Transverse colon (tissue), 4 donors: ENCODE measurements around the gene FNIP2. TPM values are rescaled to one million over a fixed set of nuclear protein-coding genes. Genes with fewer than 3 reads are reported as not detected.
"Not testable (repeated sequence)": the region's sequence is repeated elsewhere in the genome, so short reads cannot be mapped to it uniquely, and the experiment has no call there.

Experiments
- DNase-seq: peaks from one replicate; pipeline ENCODE4 v3.0.0-alpha.2; 2019
- H3K27ac ChIP-seq, 4 donors: fragments of 200-600 bp; sonication (generic); 2 replicates each; pipeline ENCODE4 v1.5.1; 2016 to 2018; ENCODE audit warnings: inconsistent platforms in 4 of 4
- H3K27me3 ChIP-seq: fragments of 200-600 bp; sonication (generic); 2 replicates; pipeline ENCODE4 v1.5.1; 2017; ENCODE audit warnings: inconsistent platforms
- H3K36me3 ChIP-seq, 4 donors: fragments of 200-600 bp; sonication (generic); 2 replicates each; pipeline ENCODE4 v1.5.1; 2017 to 2019; ENCODE audit warnings: inconsistent platforms in 4 of 4
- H3K4me1 ChIP-seq, 4 donors: fragments of 200-600 bp; sonication (generic); 2 replicates each; pipeline ENCODE4 v1.5.1; 2017 to 2020; ENCODE audit warnings: inconsistent platforms in 4 of 4
- H3K4me3 ChIP-seq, 4 donors: fragments of 200-600 bp; sonication (generic); 1 replicate in 1 of 4; 2 replicates in 3 of 4; pipeline versions ENCODE4 v1.5.1 to v1.6.1; 2017 to 2019; ENCODE audit warnings: inconsistent platforms in 4 of 4
- H3K9me3 ChIP-seq, 2 donors: fragments of 200-600 bp; sonication (generic); 2 replicates each; pipeline ENCODE4 v1.5.1; 2017 to 2019; ENCODE audit warnings: inconsistent platforms in 2 of 2
- CTCF ChIP-seq, 5 experiments: fragments of 200-600 bp in 3 of 5; fragments of 450-650 bp in 2 of 5; sonication (generic) in 3 of 5; IDR thresholded peaks; 1 replicate in 2 of 5; 2 replicates in 3 of 5; pipeline ENCODE4 v1.5.1; 2016 to 2017; ENCODE audit warnings: antibody characterized with exemption in 5 of 5, inconsistent platforms in 3 of 5, mild to moderate bottlenecking in 2 of 5, moderate library complexity in 1 of 5
- EP300 ChIP-seq: sonication (generic); formaldehyde crosslinking; IDR thresholded peaks from one replicate; pipeline ENCODE4 v1.6.1; 2017; ENCODE audit warnings: antibody characterized with exemption, low read depth
- POLR2A ChIP-seq: fragments of 450-650 bp; IDR thresholded peaks from one replicate; pipeline ENCODE4 v1.6.1; 2016; ENCODE audit warnings: antibody characterized with exemption, mild to moderate bottlenecking, moderate library complexity
- POLR2AphosphoS5 ChIP-seq, 3 donors: sonication (generic); formaldehyde crosslinking; IDR thresholded peaks; one replicate each; pipeline ENCODE4 v1.6.1; 2016; ENCODE audit warnings: antibody characterized with exemption in 3 of 3
- WGBS, 2 donors: methylation state at CpG; one replicate each; pipeline ENCODE4 v1.1.5; 2018; ENCODE audit warnings: low coverage in 1 of 2; 5-methylcytosine and 5-hydroxymethylcytosine counted together
- in situ Hi-C, 4 donors: fragments of 200-750 bp; cut with MboI; loops; one replicate each; pipeline versions ENCODE4 v1.15.0 to v1.15.1; 2017; ENCODE audit warnings: low sequenced_read_pairs in 3 of 4, low pct_ligation_motif_present in 1 of 4, low pct_unique_long_range_greater_than_20kb in 1 of 4
- intact Hi-C: fragments of 100-400 bp; cut with DNase I; formaldehyde crosslinking; loops from one replicate; pipeline ENCODE4 v1.15.1; 2023; ENCODE audit warnings: low total_unique reads
- total RNA-seq, 4 donors: library from RNA; depleted of rRNA; stranded (reverse); fragments of >200 nt; gene quantifications; one replicate each; pipeline ENCODE4 v1.1.0, GENCODE V29; 2016

FNIP2 gene
- total RNA-seq, 4 donors from 2014 or later = 47.2 to 105 (median 64.0) TPM

- in situ Hi-C loops (no loop called here), intact Hi-C loops (no loop called here)
- Histone ChIP-seq H3K4me1 (peaks cover 24 to 63% (median 36%) of the 10 kb centered on the region in 4 donors), H3K9me3 (no peaks in the 10 kb centered on the region), H3K36me3 (no peaks in the 10 kb centered on the region), H3K27me3 (no peaks in the 10 kb centered on the region), H3K4me3 (no peak overlapping the region), H3K27ac (no peak overlapping the region)
- 71 to 88% methylated on average over 1 of the region's 1 CpG for WGBS, 2 donors
- TF ChIP-seq POLR2AphosphoS5 (IDR thresholded peaks at IDR 0.05) (no peak), EP300 (no peak), CTCF (IDR thresholded peaks at IDR 0.05) (no peak), POLR2A (no peak)
- DNase-seq = no peak
These were observed 34.1 kb downstream of the FNIP2 start for GRCh38 chr4:158802914-158803313.

GRCh38 chr4:158805635-158806471 is 37.0 kb downstream of the FNIP2 start:
- peak overlapping the region in 1 of 4 donors; percentile 5 for H3K4me3 ChIP-seq
- no peak for DNase-seq
- H3K9me3 ChIP-seq = no peaks in the 10 kb centered on the region
- H3K27ac ChIP-seq = peak overlapping the region; percentile 33 to 55 (median 40)
- H3K27me3 ChIP-seq = no peaks in the 10 kb centered on the region
- 83 to 84% methylated on average over 10 of the region's 10 CpGs for WGBS, 2 donors
- TF ChIP-seq POLR2AphosphoS5 (IDR thresholded peaks at IDR 0.05) (peak in 2 of 3 donors; percentile 32 to 41), EP300 (no peak), POLR2A (no peak)
- in situ Hi-C loops (no loop called here), intact Hi-C loops (no loop called here)
- no peaks in the 10 kb centered on the region for H3K36me3 ChIP-seq
- peaks cover 24 to 69% (median 45%) of the 10 kb centered on the region in 4 donors for H3K4me1 ChIP-seq

GRCh38 chr4:158807691-158808090 is 38.9 kb downstream of the FNIP2 start:
- Histone ChIP-seq H3K4me3 (no peak overlapping the region), H3K4me1 (peaks cover 22 to 78% (median 59%) of the 10 kb centered on the region in 4 donors), H3K27me3 (no peaks in the 10 kb centered on the region), H3K9me3 (no peaks in the 10 kb centered on the region), H3K27ac (peak overlapping the region in 3 of 4 donors; percentile 45 to 86 (median 85)), H3K36me3 (no peaks in the 10 kb centered on the region)
- WGBS, 2 donors = 43 to 49% methylated on average over 3 of the region's 3 CpGs
- in situ Hi-C loops = no loop called here
- no peak for DNase-seq
- intact Hi-C loops = no loop called here
- TF ChIP-seq CTCF (IDR thresholded peaks at IDR 0.05) = no peak
- no peak for TF ChIP-seq EP300
- TF ChIP-seq POLR2A = no peak
- no peak for TF ChIP-seq POLR2AphosphoS5 (IDR thresholded peaks at IDR 0.05)

- in situ Hi-C loops = no loop called here
- H3K36me3 ChIP-seq = no peaks in the 10 kb centered on the region
- no peak for DNase-seq
- peaks cover 22 to 83% (median 59%) of the 10 kb centered on the region in 4 donors for H3K4me1 ChIP-seq
- no peaks in the 10 kb centered on the region for H3K9me3 ChIP-seq
- no peak overlapping the region for H3K4me3 ChIP-seq
- no peaks in the 10 kb centered on the region for H3K27me3 ChIP-seq
- WGBS, 2 donors = 47 to 64% methylated on average over 3 of the region's 3 CpGs
- H3K27ac ChIP-seq = peak overlapping the region in 3 of 4 donors; percentile 85 to 90 (median 86)
- intact Hi-C loops = no loop called here
- peak in 1 of 3 donors; percentile 11 for TF ChIP-seq POLR2AphosphoS5 (IDR thresholded peaks at IDR 0.05)
- no peak for TF ChIP-seq EP300
These were observed 39.6 kb downstream of the FNIP2 start for GRCh38 chr4:158808399-158808798.

- intact Hi-C loops, in situ Hi-C loops, H3K4me3 ChIP-seq, H3K27me3 ChIP-seq, H3K9me3 ChIP-seq, H3K36me3 ChIP-seq, DNase-seq: not testable (repeated sequence)
- WGBS, 2 donors = 67 to 79% methylated on average over 1 to 4 of the region's 4 CpGs
- Histone ChIP-seq H3K27ac (peak overlapping the region; percentile 85 to 90 (median 88)), H3K4me1 (peaks cover 22 to 91% (median 62%) of the 10 kb centered on the region in 4 donors)
These were observed 40.4 kb downstream of the FNIP2 start for GRCh38 chr4:158809208-158809607.
